HAP-1 (cell line): Measurements from ENCODE around the gene UBL5.
"Not testable (repeated sequence)": the region's sequence is repeated elsewhere in the genome, so short reads cannot be mapped to it uniquely, and the experiment has no call there.

Experiments
- DNase-seq, 2 experiments: peaks; one replicate each; pipeline ENCODE4 v3.0.0-alpha.2; 2016 to 2020; ENCODE audit warnings: low spot score in 2 of 2
- H3K27me3 ChIP-seq: fragments of 250-450 bp; sonication (Bioruptor Pico); 2 replicates; pipeline ENCODE4 v1.5.1; 2020; ENCODE audit warnings: low read depth, mild to moderate bottlenecking, moderate library complexity
- H3K36me3 ChIP-seq: fragments of 250-450 bp; sonication (Bioruptor Pico); replicated peaks from 2 replicates; pipeline ENCODE4 v1.5.1; 2020; ENCODE audit warnings: mild to moderate bottlenecking
- H3K4me1 ChIP-seq: fragments of 250-450 bp; sonication (Bioruptor Pico); 2 replicates; pipeline ENCODE4 v1.5.1; 2020; ENCODE audit warnings: mild to moderate bottlenecking
- H3K4me3 ChIP-seq: fragments of 250-450 bp; sonication (Bioruptor Pico); 2 replicates; pipeline ENCODE4 v1.5.1; 2020; ENCODE audit warnings: mild to moderate bottlenecking, moderate library complexity
- H3K9me3 ChIP-seq: fragments of 250-450 bp; sonication (Bioruptor Pico); 2 replicates; pipeline ENCODE4 v1.5.1; 2020; ENCODE audit warnings: mild to moderate bottlenecking, moderate library complexity
- in situ Hi-C: fragments of 300-500 bp; cut with MboI; formaldehyde crosslinking; loops from 3 replicates; pipeline ENCODE4 v1.14.3; 2020; ENCODE audit warnings: low sequenced_read_pairs, inconsistent platforms, mixed read lengths

Gene UBL5

GRCh38 chr19:9823816-9824215, 3.9 kb upstream of the UBL5 start:
- DNase-seq: no peak

GRCh38 chr19:9828551-9829063, 889 bp downstream of the UBL5 start:
- in situ Hi-C loops: no loop called here
- H3K36me3 ChIP-seq: peaks cover 10% of the 10 kb centered on the region
- peak overlapping the region; percentile 96 for H3K4me3 ChIP-seq
- H3K4me1 ChIP-seq: no peaks in the 10 kb centered on the region
- no peak for DNase-seq
- H3K9me3 ChIP-seq: no peaks in the 10 kb centered on the region
- no peaks in the 10 kb centered on the region for H3K27me3 ChIP-seq

More at GRCh38 chr19:9823816-9824215, 3.9 kb upstream of the UBL5 start:
- in situ Hi-C loops: no loop called here
- H3K4me1 ChIP-seq: peaks cover 4% of the 10 kb centered on the region; the same call in 1 of the 2 replicates
- H3K4me3 ChIP-seq: no peak overlapping the region
- H3K36me3 ChIP-seq: no peaks in the 10 kb centered on the region; the same call in none of the 2 replicates
- H3K27me3 ChIP-seq: no peaks in the 10 kb centered on the region
- no peaks in the 10 kb centered on the region for H3K9me3 ChIP-seq

DNA sequence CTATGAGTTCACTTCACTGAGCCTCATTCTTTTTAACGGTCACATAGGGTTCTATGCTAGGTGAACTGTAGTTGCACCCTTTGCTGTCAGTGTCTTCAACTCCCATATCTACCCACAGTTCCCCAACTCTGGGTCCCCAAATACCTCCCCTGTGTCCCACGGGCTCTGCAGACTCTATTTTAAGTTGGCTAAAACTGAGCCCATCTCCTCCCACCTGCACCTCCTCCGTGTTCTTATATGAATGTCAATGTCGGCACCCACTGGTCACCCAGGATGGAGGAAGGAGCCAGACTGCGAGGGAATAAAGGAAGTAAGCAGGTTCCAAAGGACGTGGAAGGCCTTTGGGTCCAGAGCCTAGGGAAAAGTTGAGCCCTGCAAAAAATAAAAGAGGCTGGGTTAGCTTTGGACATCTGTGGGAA, 6.6 kb downstream of the UBL5 start:
- peak overlapping the region; percentile 83 for H3K4me3 ChIP-seq
- peaks cover 27% of the 10 kb centered on the region for H3K36me3 ChIP-seq
- H3K9me3 ChIP-seq: no peaks in the 10 kb centered on the region
- no peak for DNase-seq
- in situ Hi-C loops: no loop called here
- no peaks in the 10 kb centered on the region for H3K4me1 ChIP-seq
- no peaks in the 10 kb centered on the region for H3K27me3 ChIP-seq

- peak; percentile 96 to 99 for DNase-seq
- peaks cover 28% of the 10 kb centered on the region for H3K36me3 ChIP-seq
- peak within 1 kb of the TSS; percentile 83 for H3K4me3 ChIP-seq
- no peaks in the 10 kb centered on the region for H3K9me3 ChIP-seq
- H3K27me3 ChIP-seq: no peaks in the 10 kb centered on the region
- H3K4me1 ChIP-seq: no peaks in the 10 kb centered on the region
- in situ Hi-C loops: no loop called here
Measured at GRCh38 chr19:9834726-9835506, 7.2 kb downstream of the UBL5 start, which contains the start of gene PIN1. Gene PIN1, plus strand, starts transcription at chr19:9835318. Its CDS starts 27 bp downstream, at chr19:9835345.

DNA sequence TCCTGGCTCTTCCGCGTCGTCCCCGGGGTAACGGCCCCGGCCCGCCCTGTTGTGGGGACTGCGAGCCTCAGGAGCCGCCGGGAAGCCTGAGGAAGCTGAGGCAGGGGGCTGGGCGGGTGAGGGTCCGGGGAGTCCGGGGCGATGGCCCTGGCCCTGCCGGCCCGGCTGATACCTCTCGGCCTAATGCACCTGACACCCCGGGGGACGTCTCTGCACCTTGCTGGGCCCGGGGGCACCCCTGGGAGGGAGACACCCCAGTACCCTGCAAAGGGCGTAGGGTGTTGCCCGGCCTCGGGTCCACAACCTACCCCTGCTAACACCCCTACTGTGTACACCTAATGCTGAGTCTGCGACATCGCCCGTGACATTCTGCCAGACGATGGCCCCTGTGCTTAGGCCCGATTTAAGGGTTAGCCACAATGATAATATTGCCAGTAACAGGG, 7.8 kb downstream of the UBL5 start:
- no peaks in the 10 kb centered on the region for H3K27me3 ChIP-seq
- H3K36me3 ChIP-seq: peaks cover 29% of the 10 kb centered on the region
- H3K4me1 ChIP-seq: no peaks in the 10 kb centered on the region
- in situ Hi-C loops: no loop called here
- H3K4me3 ChIP-seq: peak overlapping the region; percentile 83
- H3K9me3 ChIP-seq: no peaks in the 10 kb centered on the region
- DNase-seq: no peak

GRCh38 chr19:9836021-9836420, 8.3 kb downstream of the UBL5 start:
- in situ Hi-C loops: no loop called here
- no peaks in the 10 kb centered on the region for H3K9me3 ChIP-seq
- DNase-seq: no peak
- peak overlapping the region; percentile 83 for H3K4me3 ChIP-seq
- H3K36me3 ChIP-seq: peaks cover 34% of the 10 kb centered on the region
- H3K27me3 ChIP-seq: no peaks in the 10 kb centered on the region
- no peaks in the 10 kb centered on the region for H3K4me1 ChIP-seq

DNA sequence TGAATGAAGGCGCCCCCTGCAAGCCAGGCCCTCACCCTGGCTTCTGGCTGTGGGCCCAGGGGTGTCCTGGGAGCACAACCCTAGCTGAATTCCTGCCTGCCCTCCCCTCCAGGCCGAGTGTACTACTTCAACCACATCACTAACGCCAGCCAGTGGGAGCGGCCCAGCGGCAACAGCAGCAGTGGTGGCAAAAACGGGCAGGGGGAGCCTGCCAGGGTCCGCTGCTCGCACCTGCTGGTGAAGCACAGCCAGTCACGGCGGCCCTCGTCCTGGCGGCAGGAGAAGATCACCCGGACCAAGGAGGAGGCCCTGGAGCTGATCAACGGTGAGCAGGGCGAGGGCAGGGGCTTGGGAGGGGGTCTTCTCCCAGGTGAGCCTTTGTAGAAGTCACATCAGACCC, 10.6 kb downstream of the UBL5 start:
- Histone ChIP-seq H3K4me3 (no peak overlapping the region), H3K9me3 (no peaks in the 10 kb centered on the region), H3K4me1 (no peaks in the 10 kb centered on the region), H3K27me3 (no peaks in the 10 kb centered on the region), H3K36me3 (peaks cover 56% of the 10 kb centered on the region)
- no peak for DNase-seq
- in situ Hi-C loops: no loop called here

DNA sequence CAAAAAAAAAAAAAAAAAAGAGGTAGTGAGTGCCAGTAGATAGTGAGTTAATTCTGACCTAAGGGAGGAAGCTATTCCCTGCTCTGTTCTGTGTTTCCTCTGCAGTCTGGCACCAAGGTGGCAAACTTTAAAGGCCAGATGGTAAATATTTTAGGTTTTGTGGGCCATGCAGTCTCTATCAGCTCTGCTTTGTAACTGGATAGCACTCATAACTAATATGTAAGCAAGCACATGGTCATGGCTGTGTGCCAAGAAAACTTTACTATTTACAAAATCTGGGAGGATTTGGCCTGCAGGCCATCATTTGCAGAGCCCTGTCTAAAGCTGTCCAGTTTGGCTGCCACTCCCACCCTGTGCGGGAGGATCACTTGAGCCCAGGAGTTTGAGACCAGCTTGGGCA, 11.7 kb downstream of the UBL5 start:
- in situ Hi-C loops: no loop called here
- Histone ChIP-seq H3K27me3 (no peaks in the 10 kb centered on the region), H3K4me3 (no peak overlapping the region), H3K9me3 (no peaks in the 10 kb centered on the region), H3K36me3 (peaks cover 64% of the 10 kb centered on the region), H3K4me1 (no peaks in the 10 kb centered on the region)
- no peak for DNase-seq

GRCh38 chr19:9842834-9843625, 15.3 kb downstream of the UBL5 start:
- Histone ChIP-seq H3K4me1 (no peaks in the 10 kb centered on the region), H3K27me3 (no peaks in the 10 kb centered on the region), H3K4me3 (no peak overlapping the region), H3K9me3 (no peaks in the 10 kb centered on the region), H3K36me3 (peaks cover 65% of the 10 kb centered on the region)
- in situ Hi-C loops: no loop called here
- no peak for DNase-seq

GRCh38 chr19:9843626-9844273, 16.0 kb downstream of the UBL5 start:
- H3K4me3 ChIP-seq, H3K9me3 ChIP-seq, in situ Hi-C loops, DNase-seq, H3K27me3 ChIP-seq, H3K4me1 ChIP-seq: not testable (repeated sequence)
- peaks cover 65% of the 10 kb centered on the region for H3K36me3 ChIP-seq

DNA sequence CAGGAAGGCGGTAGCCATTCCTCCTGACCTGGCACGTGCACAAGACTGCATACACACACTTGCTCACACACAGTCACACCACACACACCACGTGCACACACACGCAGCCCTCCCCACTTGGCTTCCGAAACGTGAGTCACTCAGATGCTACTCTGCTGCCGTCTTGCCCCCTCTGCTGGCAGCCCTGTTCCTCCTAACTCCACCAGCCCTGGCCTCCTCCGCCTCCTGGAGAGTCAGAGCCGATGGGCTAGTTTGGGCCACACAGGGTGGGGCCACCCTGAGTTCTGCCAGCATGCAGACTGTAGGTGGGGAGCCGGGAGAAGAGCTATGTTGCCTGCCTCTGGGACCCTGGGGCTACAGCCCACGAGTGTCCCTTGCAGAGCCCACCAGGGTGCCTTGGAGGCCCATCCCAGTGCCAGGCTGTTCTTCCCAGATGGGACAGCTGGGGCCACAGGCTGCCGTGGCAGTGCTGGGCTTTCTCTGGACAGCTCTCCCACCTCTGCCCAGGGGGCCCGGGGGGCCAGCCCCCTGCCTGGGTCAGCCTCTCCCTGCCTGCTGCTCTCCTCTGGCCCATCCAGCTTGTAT, 19.5 kb downstream of the UBL5 start:
- no peaks in the 10 kb centered on the region for H3K9me3 ChIP-seq
- no peaks in the 10 kb centered on the region for H3K4me1 ChIP-seq
- H3K36me3 ChIP-seq: peaks cover 31% of the 10 kb centered on the region
- in situ Hi-C loops: no loop called here
- no peak overlapping the region for H3K4me3 ChIP-seq
- no peaks in the 10 kb centered on the region for H3K27me3 ChIP-seq
- DNase-seq: peak in 1 of 2 experiments; percentile 43

GRCh38 chr19:9848060-9848459, 20.3 kb downstream of the UBL5 start:
- H3K4me3 ChIP-seq: no peak overlapping the region
- in situ Hi-C loops: no loop called here
- peaks cover 22% of the 10 kb centered on the region for H3K36me3 ChIP-seq

DNA sequence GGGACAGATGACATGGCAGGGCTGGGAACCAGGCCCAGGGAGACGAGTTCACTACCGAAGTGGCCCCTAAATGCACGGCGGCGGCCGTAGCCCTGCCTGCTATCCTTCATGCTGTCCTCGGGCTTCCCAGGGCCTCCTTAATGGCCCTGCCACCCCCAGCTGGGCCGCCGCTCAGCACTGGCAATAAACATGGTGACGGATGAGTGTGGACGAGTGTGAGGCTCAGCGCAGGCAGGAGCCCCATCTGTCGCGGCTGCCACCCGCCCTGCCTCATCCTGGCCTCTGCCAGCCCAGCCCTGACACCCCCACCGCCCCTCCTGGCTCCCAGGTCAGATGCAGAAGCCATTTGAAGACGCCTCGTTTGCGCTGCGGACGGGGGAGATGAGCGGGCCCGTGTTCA, 21.0 kb downstream of the UBL5 start:
- Histone ChIP-seq H3K36me3 (peaks cover 17% of the 10 kb centered on the region), H3K4me1 (no peaks in the 10 kb centered on the region), H3K27me3 (no peaks in the 10 kb centered on the region), H3K4me3 (no peak overlapping the region), H3K9me3 (no peaks in the 10 kb centered on the region)
- in situ Hi-C loops: no loop called here
- no peak for DNase-seq

More at GRCh38 chr19:9848060-9848459, 20.3 kb downstream of the UBL5 start:
- DNase-seq: peak in 1 of 2 experiments; percentile 48
- Histone ChIP-seq H3K27me3 (no peaks in the 10 kb centered on the region), H3K9me3 (no peaks in the 10 kb centered on the region), H3K4me1 (no peaks in the 10 kb centered on the region)
